Spleen (tissue), 11 donors: Measurements from ENCODE around the gene MUC4. TPM values are rescaled to one million over a fixed set of nuclear protein-coding genes. Genes with fewer than 3 reads are reported as not detected.

Source experiments
- DNase-seq: peaks from one replicate; pipeline ENCODE4 v3.0.0-alpha.2; 2020
- H3K27ac ChIP-seq, 8 donors: fragments of 200-600 bp; sonication (generic) in 7 of 8; 1 replicate in 4 of 8; 2 replicates in 4 of 8; pipeline versions ENCODE4 v1.5.0 to v1.8.0; 2016 to 2021; ENCODE audit warnings: inconsistent platforms in 4 of 8, mild to moderate bottlenecking in 4 of 8, moderate library complexity in 1 of 8
- H3K27me3 ChIP-seq, 7 donors: fragments of 200-600 bp; sonication (generic) in 6 of 7; replicated peaks in 1 of 7; 1 replicate in 4 of 7; 2 replicates in 3 of 7; pipeline versions ENCODE4 v1.5.0 to v1.8.0; 2016 to 2021; ENCODE audit warnings: inconsistent platforms in 3 of 7, mild to moderate bottlenecking in 1 of 7
- H3K36me3 ChIP-seq, 6 donors: fragments of 200-600 bp; sonication (generic) in 5 of 6; 1 replicate in 4 of 6; 2 replicates in 2 of 6; pipeline versions ENCODE4 v1.5.0 to v1.8.0; 2016 to 2021; ENCODE audit warnings: inconsistent platforms in 2 of 6
- H3K4me1 ChIP-seq, 6 donors: fragments of 200-600 bp; sonication (generic) in 5 of 6; 1 replicate in 3 of 6; 2 replicates in 3 of 6; pipeline versions ENCODE4 v1.5.0 to v1.8.0; 2016 to 2021; ENCODE audit warnings: inconsistent platforms in 3 of 6
- H3K4me3 ChIP-seq, 8 donors: fragments of 200-600 bp; sonication (generic) in 7 of 8; 1 replicate in 4 of 8; 2 replicates in 4 of 8; pipeline versions ENCODE4 v1.5.0 to v1.8.0; 2016 to 2021; ENCODE audit warnings: inconsistent platforms in 4 of 8, mild to moderate bottlenecking in 4 of 8, moderate library complexity in 2 of 8
- H3K9me3 ChIP-seq, 8 donors: fragments of 200-600 bp; sonication (generic) in 7 of 8; 1 replicate in 4 of 8; 2 replicates in 4 of 8; pipeline versions ENCODE4 v1.5.0 to v1.8.0; 2016 to 2021; ENCODE audit warnings: inconsistent platforms in 4 of 8
- CTCF ChIP-seq, 11 experiments: fragments of 200-600 bp in 7 of 11; fragments of 450-650 bp in 4 of 11; sonication (generic) in 4 of 11; IDR thresholded peaks in 8 of 11; conservative IDR thresholded peaks in 3 of 11; 1 replicate in 7 of 11; 2 replicates in 4 of 11; pipeline versions ENCODE4 v1.4.0 to v1.8.0; 2016 to 2021; ENCODE audit warnings: antibody characterized with exemption in 11 of 11, inconsistent platforms in 4 of 11, mild to moderate bottlenecking in 1 of 11
- POLR2A ChIP-seq, 3 donors: fragments of 450-650 bp; IDR thresholded peaks; one replicate each; pipeline ENCODE4 v1.5.1; 2017; ENCODE audit warnings: antibody characterized with exemption in 3 of 3, mild to moderate bottlenecking in 1 of 3
- POLR2AphosphoS5 ChIP-seq, 3 donors: sonication (generic); formaldehyde crosslinking; IDR thresholded peaks; one replicate each; pipeline ENCODE4 v1.5.1; 2017; ENCODE audit warnings: antibody characterized with exemption in 3 of 3
- WGBS, 5 donors: extraction: QIAGEN DNeasy Blood & Tissue Kit in 3 of 5; methylation state at CpG; one replicate each; pipeline versions ENCODE4 v1.1.5 to v1.1.7; 2013 to 2018; 5-methylcytosine and 5-hydroxymethylcytosine counted together
- intact Hi-C: fragments of 100-400 bp; cut with DNase I; formaldehyde crosslinking; loops from one replicate; pipeline ENCODE4 v1.15.0; 2023; ENCODE audit warnings: low total_unique reads
- polyA plus RNA-seq, 3 donors: library from polyadenylated mRNA; stranded (reverse); fragments of 200-250 nt; gene quantifications; one replicate each; pipeline ENCODE4 v1.2.1, GENCODE V29; 2013
- total RNA-seq, 7 donors: library from RNA; depleted of rRNA in 3 of 7; stranded (reverse); fragments of >200 nt in 3 of 7; fragmentation: NEBNext Ultra II Directional in 4 of 7; extraction: Animal tissue kit (Norgen Biotek cat#: 25700) in 4 of 7; gene quantifications; one replicate each; pipeline versions ENCODE4 v1.1.0 to v1.2.1, GENCODE V29; 2016 to 2021
- donor health status: healthy with polysubstance abuse.
- donor health status: DM: no; HTN: no; CAD: no; lungs with moderate emphysema.
- donor health status: DM: no; HTN: no; CAD: no.
- donor health status: Bipolar disorder and iron deficiency.
- donor health status: healthy.
- donor health status: DM: no; HTN: no; CAD: no.
- donor health status: DM: yes; HTN: yes; CAD: no.

Gene MUC4
- total and polyA plus RNA-seq, 10 donors = 0.02 to 0.03 TPM; not detected in 8

- no peak for DNase-seq
- TF ChIP-seq POLR2A (IDR thresholded peaks at IDR 0.05) = no peak
- no peak for TF ChIP-seq POLR2AphosphoS5 (IDR thresholded peaks at IDR 0.05)
- no peak for TF ChIP-seq CTCF (IDR thresholded peaks at IDR 0.05 in 8 of 11, conservative IDR thresholded peaks at IDR 0.05 in 3 of 11)
- no peak overlapping the region for H3K27ac ChIP-seq
- H3K9me3 ChIP-seq = no peaks in the 10 kb centered on the region
- no peaks in the 10 kb centered on the region for H3K4me1 ChIP-seq
- intact Hi-C loops = no loop called here
- WGBS, 5 donors = 86 to 91% (median 87%) methylated on average over 12 of the region's 12 CpGs
- peaks cover 0 to 56% (median 0%) of the 10 kb centered on the region in 6 donors for H3K36me3 ChIP-seq
- H3K27me3 ChIP-seq = no peaks in the 10 kb centered on the region
- H3K4me3 ChIP-seq = no peak overlapping the region
Measured at GRCh38 chr3:195736866-195737490, 74.8 kb downstream of the MUC4 start.

- DNase-seq = no peak
Measured at GRCh38 chr3:195735036-195735695, 76.6 kb downstream of the MUC4 start.

GRCh38 chr3:195732940-195733339 lies 78.8 kb downstream of the MUC4 start:
- H3K4me1 ChIP-seq = no peaks in the 10 kb centered on the region
- intact Hi-C loops = no loop called here
- H3K27me3 ChIP-seq = no peaks in the 10 kb centered on the region
- no peak overlapping the region for H3K27ac ChIP-seq
- no peaks in the 10 kb centered on the region for H3K9me3 ChIP-seq
- 77 to 84% (median 81%) methylated on average over 10 to 12 of the region's 12 CpGs for WGBS, 5 donors
- no peak for TF ChIP-seq CTCF (IDR thresholded peaks at IDR 0.05 in 8 of 11, conservative IDR thresholded peaks at IDR 0.05 in 3 of 11)
- TF ChIP-seq POLR2AphosphoS5 (IDR thresholded peaks at IDR 0.05) = no peak
- TF ChIP-seq POLR2A (IDR thresholded peaks at IDR 0.05) = no peak
- no peak for DNase-seq
- peaks cover 0 to 80% (median 0%) of the 10 kb centered on the region in 6 donors for H3K36me3 ChIP-seq
- no peak overlapping the region for H3K4me3 ChIP-seq

More at GRCh38 chr3:195735036-195735695, 76.6 kb downstream of the MUC4 start:
- peaks cover 0 to 74% (median 0%) of the 10 kb centered on the region in 6 donors for H3K36me3 ChIP-seq
- WGBS, 5 donors = 74 to 84% (median 78%) methylated on average over 16 of the region's 16 CpGs
- H3K4me3 ChIP-seq = no peak overlapping the region
- no peaks in the 10 kb centered on the region for H3K4me1 ChIP-seq
- intact Hi-C loops = no loop called here
- no peaks in the 10 kb centered on the region for H3K9me3 ChIP-seq
- no peak overlapping the region for H3K27ac ChIP-seq
- H3K27me3 ChIP-seq = no peaks in the 10 kb centered on the region
- TF ChIP-seq CTCF (IDR thresholded peaks at IDR 0.05 in 8 of 11, conservative IDR thresholded peaks at IDR 0.05 in 3 of 11) (no peak), POLR2AphosphoS5 (IDR thresholded peaks at IDR 0.05) (no peak), POLR2A (IDR thresholded peaks at IDR 0.05) (no peak)

- Histone ChIP-seq H3K36me3 (peaks cover 0 to 69% (median 0%) of the 10 kb centered on the region in 6 donors), H3K27me3 (no peaks in the 10 kb centered on the region), H3K4me3 (no peak overlapping the region), H3K27ac (no peak overlapping the region), H3K9me3 (no peaks in the 10 kb centered on the region), H3K4me1 (no peaks in the 10 kb centered on the region)
- TF ChIP-seq POLR2AphosphoS5 (IDR thresholded peaks at IDR 0.05) = no peak
- intact Hi-C loops = no loop called here
- 83 to 96% (median 90%) methylated on average over 11 of the region's 11 CpGs for WGBS, 5 donors
- no peak for DNase-seq
Measured at GRCh38 chr3:195731356-195731905, 80.3 kb downstream of the MUC4 start.
